Activated naive CD8-positive, alpha-beta T cell treated with anti-CD3 and anti-CD28 coated beads, Interleukin-2, amount 50 U/mL, for 24 hours (primary cell): ENCODE data around the gene PLA2R1.

Experiments used
- ATAC-seq: fragments of 150-1000 bp; cut with Tn5 transposase; one replicate; pipeline ENCODE4 v1.10.0; 2021
- DNase-seq: peaks from one replicate; pipeline ENCODE4 v3.0.0; 2021
- H3K27ac Mint-ChIP-seq: one replicate; pipeline ENCODE4 v1.8.0; 2021; ENCODE audit warnings: mild to moderate bottlenecking, mixed read lengths
- H3K27me3 Mint-ChIP-seq: one replicate; pipeline ENCODE4 v1.8.0; 2021; ENCODE audit warnings: mixed read lengths
- H3K36me3 Mint-ChIP-seq: one replicate; pipeline ENCODE4 v1.8.0; 2021; ENCODE audit warnings: low read depth, mixed read lengths
- H3K4me1 Mint-ChIP-seq: one replicate; pipeline ENCODE4 v1.8.0; 2021; ENCODE audit warnings: mixed read lengths
- H3K4me3 Mint-ChIP-seq: one replicate; pipeline ENCODE4 v1.8.0; 2021; ENCODE audit warnings: mild to moderate bottlenecking, moderate library complexity, mixed read lengths
- H3K9me3 Mint-ChIP-seq: one replicate; pipeline ENCODE4 v1.8.0; 2021; ENCODE audit warnings: mixed read lengths

Gene PLA2R1

GRCh38 chr2:159933040-159933726 lies 129.2 kb downstream of the PLA2R1 start:
- ATAC-seq (no peak), DNase-seq (no peak)
- Mint-ChIP-seq H3K36me3 (no peaks in the 10 kb centered on the region), H3K9me3 (peaks cover 4% of the 10 kb centered on the region), H3K27ac (no peak overlapping the region), H3K4me1 (peaks cover 2% of the 10 kb centered on the region), H3K27me3 (no peaks in the 10 kb centered on the region), H3K4me3 (no peak overlapping the region)

- no peak for DNase-seq
- Mint-ChIP-seq H3K27ac (no peak overlapping the region), H3K27me3 (peaks cover 11% of the 10 kb centered on the region), H3K36me3 (no peaks in the 10 kb centered on the region), H3K4me3 (no peak overlapping the region), H3K9me3 (peaks cover 4% of the 10 kb centered on the region), H3K4me1 (peaks cover 13% of the 10 kb centered on the region)
- no peak for ATAC-seq
These were observed 135.7 kb downstream of the PLA2R1 start for GRCh38 chr2:159926695-159927094.

GRCh38 chr2:159925975-159926374 lies 136.4 kb downstream of the PLA2R1 start:
- Mint-ChIP-seq H3K4me1 (peaks cover 20% of the 10 kb centered on the region), H3K9me3 (peaks cover 4% of the 10 kb centered on the region), H3K27ac (no peak overlapping the region), H3K36me3 (no peaks in the 10 kb centered on the region), H3K4me3 (no peak overlapping the region), H3K27me3 (peaks cover 11% of the 10 kb centered on the region)
- ATAC-seq (no peak), DNase-seq (no peak)

GRCh38 chr2:159922563-159922962 lies 139.9 kb downstream of the PLA2R1 start:
- Mint-ChIP-seq H3K4me3 (no peak overlapping the region), H3K9me3 (no peaks in the 10 kb centered on the region), H3K4me1 (peaks cover 28% of the 10 kb centered on the region), H3K27me3 (peaks cover 14% of the 10 kb centered on the region), H3K27ac (peak overlapping the region; percentile 50), H3K36me3 (no peaks in the 10 kb centered on the region)
- ATAC-seq, result peak; percentile 30
- no peak for DNase-seq

- Mint-ChIP-seq H3K36me3 (no peaks in the 10 kb centered on the region), H3K4me3 (no peak overlapping the region), H3K27ac (peak overlapping the region; percentile 50), H3K9me3 (no peaks in the 10 kb centered on the region), H3K27me3 (peaks cover 11% of the 10 kb centered on the region), H3K4me1 (peaks cover 28% of the 10 kb centered on the region)
- ATAC-seq (peak; percentile 82), DNase-seq (peak; percentile 87)
These were observed 140.5 kb downstream of the PLA2R1 start for GRCh38 chr2:159921752-159922404.

GRCh38 chr2:159916511-159916910 lies 145.9 kb downstream of the PLA2R1 start:
- no peak overlapping the region for H3K4me3 Mint-ChIP-seq
- no peaks in the 10 kb centered on the region for H3K36me3 Mint-ChIP-seq
- no peak overlapping the region for H3K27ac Mint-ChIP-seq
- peaks cover 15% of the 10 kb centered on the region for H3K4me1 Mint-ChIP-seq
- peaks cover 6% of the 10 kb centered on the region for H3K27me3 Mint-ChIP-seq
- ATAC-seq (no peak), DNase-seq (no peak)
- no peaks in the 10 kb centered on the region for H3K9me3 Mint-ChIP-seq

- Mint-ChIP-seq H3K27me3 (peaks cover 6% of the 10 kb centered on the region), H3K4me3 (no peak overlapping the region), H3K9me3 (no peaks in the 10 kb centered on the region), H3K4me1 (peaks cover 20% of the 10 kb centered on the region), H3K27ac (no peak overlapping the region), H3K36me3 (no peaks in the 10 kb centered on the region)
- ATAC-seq, result no peak
- no peak for DNase-seq
These were observed 148.5 kb downstream of the PLA2R1 start for GRCh38 chr2:159913900-159914299.

GRCh38 chr2:159912580-159912979 lies 149.8 kb downstream of the PLA2R1 start:
- peaks cover 33% of the 10 kb centered on the region for H3K4me1 Mint-ChIP-seq
- H3K4me3 Mint-ChIP-seq, result no peak overlapping the region
- H3K27me3 Mint-ChIP-seq, result peaks cover 2% of the 10 kb centered on the region
- H3K36me3 Mint-ChIP-seq, result no peaks in the 10 kb centered on the region
- ATAC-seq (no peak), DNase-seq (no peak)
- no peaks in the 10 kb centered on the region for H3K9me3 Mint-ChIP-seq
- H3K27ac Mint-ChIP-seq, result no peak overlapping the region

- Mint-ChIP-seq H3K4me3 (no peak overlapping the region), H3K27ac (no peak overlapping the region), H3K27me3 (no peaks in the 10 kb centered on the region), H3K9me3 (no peaks in the 10 kb centered on the region), H3K4me1 (peaks cover 38% of the 10 kb centered on the region), H3K36me3 (no peaks in the 10 kb centered on the region)
- no peak for DNase-seq
- no peak for ATAC-seq
These were observed 151.5 kb downstream of the PLA2R1 start for GRCh38 chr2:159910951-159911350.

- peaks cover 52% of the 10 kb centered on the region for H3K4me1 Mint-ChIP-seq
- H3K27ac Mint-ChIP-seq, result no peak overlapping the region
- DNase-seq (no peak), ATAC-seq (peak; percentile 17)
- H3K27me3 Mint-ChIP-seq, result no peaks in the 10 kb centered on the region
- no peaks in the 10 kb centered on the region for H3K36me3 Mint-ChIP-seq
- H3K4me3 Mint-ChIP-seq, result no peak overlapping the region
- H3K9me3 Mint-ChIP-seq, result no peaks in the 10 kb centered on the region
These were observed 153.8 kb downstream of the PLA2R1 start for GRCh38 chr2:159908623-159909022.

GRCh38 chr2:159907909-159908308 lies 154.5 kb downstream of the PLA2R1 start:
- H3K27me3 Mint-ChIP-seq, result no peaks in the 10 kb centered on the region
- H3K27ac Mint-ChIP-seq, result no peak overlapping the region
- no peak overlapping the region for H3K4me3 Mint-ChIP-seq
- no peaks in the 10 kb centered on the region for H3K36me3 Mint-ChIP-seq
- DNase-seq, result no peak
- ATAC-seq, result no peak
- H3K9me3 Mint-ChIP-seq, result no peaks in the 10 kb centered on the region
- H3K4me1 Mint-ChIP-seq, result peaks cover 57% of the 10 kb centered on the region

GRCh38 chr2:159905926-159906714 lies 156.3 kb downstream of the PLA2R1 start:
- H3K9me3 Mint-ChIP-seq, result no peaks in the 10 kb centered on the region
- no peaks in the 10 kb centered on the region for H3K27me3 Mint-ChIP-seq
- peaks cover 69% of the 10 kb centered on the region for H3K4me1 Mint-ChIP-seq
- no peak overlapping the region for H3K27ac Mint-ChIP-seq
- peaks cover 1% of the 10 kb centered on the region for H3K36me3 Mint-ChIP-seq
- no peak for DNase-seq
- ATAC-seq, result no peak
- H3K4me3 Mint-ChIP-seq, result peak overlapping the region; percentile 7

- Mint-ChIP-seq H3K27ac (peak overlapping the region; percentile 70), H3K36me3 (peaks cover 4% of the 10 kb centered on the region), H3K4me3 (peak overlapping the region; percentile 90), H3K9me3 (no peaks in the 10 kb centered on the region), H3K4me1 (peaks cover 74% of the 10 kb centered on the region), H3K27me3 (no peaks in the 10 kb centered on the region)
- ATAC-seq (peak; percentile 31), DNase-seq (no peak)
These were observed 157.5 kb downstream of the PLA2R1 start for GRCh38 chr2:159904959-159905305.

GRCh38 chr2:159904127-159904958 lies 158.1 kb downstream of the PLA2R1 start, which contains the start of gene LY75:
Gene LY75 (minus strand): TSS chr2:159904756.
- Mint-ChIP-seq H3K4me1 (peaks cover 72% of the 10 kb centered on the region), H3K9me3 (no peaks in the 10 kb centered on the region), H3K27ac (peak within 1 kb of the TSS; percentile 85), H3K4me3 (peak within 1 kb of the TSS; percentile 90), H3K36me3 (peaks cover 4% of the 10 kb centered on the region), H3K27me3 (no peaks in the 10 kb centered on the region)
- DNase-seq (peak; percentile 85), ATAC-seq (peak; percentile 83)
